Astrocyte of the spinal cord (primary cell): ENCODE results near the gene RAPGEF2.

Experiments
- DNase-seq: peaks from one replicate; pipeline ENCODE4 v3.0.0; 2011; ENCODE audit warnings: low read depth, low spot score
- H3K4me3 ChIP-seq: 2 replicates; pipeline ENCODE4 v1.5.1; 2011; ENCODE audit warnings: low read depth, mild to moderate bottlenecking, low read length, moderate library complexity
- in situ Hi-C: cut with HindIII; loops from 2 replicates; pipeline ENCODE4 v1.10.0; 2017; ENCODE audit warnings: low sequenced_read_pairs
- TF ChIP-seq, protein P1 (sequence below): IDR thresholded peaks from 2 replicates; pipeline ENCODE4 v1.5.1; 2012; ENCODE audit warnings: low read depth, mild to moderate bottlenecking, low read length, inconsistent platforms

The RAPGEF2 gene

DNA sequence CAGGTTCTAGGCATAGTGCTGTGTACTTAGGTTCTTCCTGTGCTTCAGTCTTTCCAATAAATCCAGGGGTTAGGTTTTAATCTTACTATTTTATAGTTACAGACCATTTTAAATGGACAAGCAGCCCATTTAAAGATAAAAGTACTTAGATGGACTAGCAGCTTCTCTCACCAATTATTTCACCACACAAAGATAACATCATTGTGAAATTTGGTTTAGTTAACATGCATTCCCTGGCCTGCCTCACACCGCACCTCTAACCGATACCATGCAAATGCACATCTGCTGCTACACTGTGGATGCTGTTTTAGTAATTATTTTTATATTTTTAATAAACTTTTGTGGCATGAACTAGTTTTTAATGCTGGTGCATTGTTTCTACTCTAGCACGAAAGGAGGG lies 252.6 kb downstream of the RAPGEF2 start:
- H3K4me3 ChIP-seq, result no peak overlapping the region
- no peak for DNase-seq
- TF ChIP-seq, protein P1, sequence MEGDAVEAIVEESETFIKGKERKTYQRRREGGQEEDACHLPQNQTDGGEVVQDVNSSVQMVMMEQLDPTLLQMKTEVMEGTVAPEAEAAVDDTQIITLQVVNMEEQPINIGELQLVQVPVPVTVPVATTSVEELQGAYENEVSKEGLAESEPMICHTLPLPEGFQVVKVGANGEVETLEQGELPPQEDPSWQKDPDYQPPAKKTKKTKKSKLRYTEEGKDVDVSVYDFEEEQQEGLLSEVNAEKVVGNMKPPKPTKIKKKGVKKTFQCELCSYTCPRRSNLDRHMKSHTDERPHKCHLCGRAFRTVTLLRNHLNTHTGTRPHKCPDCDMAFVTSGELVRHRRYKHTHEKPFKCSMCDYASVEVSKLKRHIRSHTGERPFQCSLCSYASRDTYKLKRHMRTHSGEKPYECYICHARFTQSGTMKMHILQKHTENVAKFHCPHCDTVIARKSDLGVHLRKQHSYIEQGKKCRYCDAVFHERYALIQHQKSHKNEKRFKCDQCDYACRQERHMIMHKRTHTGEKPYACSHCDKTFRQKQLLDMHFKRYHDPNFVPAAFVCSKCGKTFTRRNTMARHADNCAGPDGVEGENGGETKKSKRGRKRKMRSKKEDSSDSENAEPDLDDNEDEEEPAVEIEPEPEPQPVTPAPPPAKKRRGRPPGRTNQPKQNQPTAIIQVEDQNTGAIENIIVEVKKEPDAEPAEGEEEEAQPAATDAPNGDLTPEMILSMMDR, result no peak
- in situ Hi-C loops, result no loop called here

DNA sequence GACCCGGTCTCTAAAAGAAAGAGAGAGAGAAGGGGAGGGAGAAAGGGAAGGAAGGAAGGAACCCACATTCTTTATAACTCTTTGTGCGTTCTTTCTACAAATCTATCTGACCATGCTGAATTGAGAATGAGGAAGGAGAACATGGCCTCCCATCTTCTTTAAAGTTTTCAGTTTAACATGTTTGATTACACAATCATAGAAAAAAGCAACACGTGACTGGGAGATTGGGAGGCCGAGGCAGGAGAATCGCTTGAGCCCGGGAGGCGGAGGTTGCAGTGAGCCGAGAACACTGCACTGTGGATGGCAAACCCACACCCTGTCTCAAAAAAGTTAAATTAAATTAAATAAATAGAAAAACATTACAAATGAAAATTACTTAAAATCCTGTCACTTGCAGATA lies 254.5 kb downstream of the RAPGEF2 start:
- no peak for DNase-seq
- H3K4me3 ChIP-seq, result no peak overlapping the region
- TF ChIP-seq, protein P1, result no peak
- in situ Hi-C loops, result no loop called here

DNA sequence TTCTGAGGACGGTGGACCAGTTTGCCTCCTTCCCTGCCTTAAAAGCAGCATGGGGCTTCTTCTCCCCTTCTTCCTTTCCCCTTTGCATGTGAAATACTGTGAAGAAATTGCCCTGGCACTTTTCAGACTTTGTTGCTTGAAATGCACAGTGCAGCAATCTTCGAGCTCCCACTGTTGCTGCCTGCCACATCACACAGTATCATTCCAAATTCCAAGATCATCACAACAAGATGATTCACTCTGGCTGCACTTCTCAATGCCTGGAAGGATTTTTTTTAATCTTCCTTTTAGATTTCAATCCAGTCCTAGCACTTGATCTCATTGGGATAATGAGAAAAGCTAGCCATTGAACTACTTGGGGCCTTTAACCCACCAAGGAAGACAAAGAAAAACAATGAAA lies 255.3 kb downstream of the RAPGEF2 start:
- DNase-seq, result peak; percentile 77
- TF ChIP-seq, protein P1, result no peak
- no peak overlapping the region for H3K4me3 ChIP-seq
- in situ Hi-C loops, result no loop called here

DNA sequence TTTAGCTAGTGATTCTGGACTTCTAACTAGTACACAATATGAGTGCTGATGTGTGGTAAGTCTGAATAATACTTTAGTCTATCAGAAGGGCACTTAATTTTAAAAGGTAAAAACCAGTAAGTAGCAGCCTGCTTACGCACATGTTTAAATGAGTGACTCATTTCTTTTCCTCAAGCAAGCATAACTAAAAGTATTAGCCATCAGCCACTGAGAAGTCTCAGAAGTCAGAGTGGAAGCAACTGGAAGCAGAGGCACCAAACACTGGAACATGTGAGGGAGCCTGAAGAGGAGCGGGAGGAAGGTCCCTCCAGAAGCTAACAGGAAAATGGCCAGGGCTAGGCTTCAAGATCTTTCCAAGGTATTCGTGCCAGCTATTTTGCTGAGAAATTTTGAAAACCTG lies 257.7 kb downstream of the RAPGEF2 start:
- TF ChIP-seq, protein P1, result no peak
- in situ Hi-C loops, result no loop called here
- no peak overlapping the region for H3K4me3 ChIP-seq
- DNase-seq, result peak; percentile 88

DNA sequence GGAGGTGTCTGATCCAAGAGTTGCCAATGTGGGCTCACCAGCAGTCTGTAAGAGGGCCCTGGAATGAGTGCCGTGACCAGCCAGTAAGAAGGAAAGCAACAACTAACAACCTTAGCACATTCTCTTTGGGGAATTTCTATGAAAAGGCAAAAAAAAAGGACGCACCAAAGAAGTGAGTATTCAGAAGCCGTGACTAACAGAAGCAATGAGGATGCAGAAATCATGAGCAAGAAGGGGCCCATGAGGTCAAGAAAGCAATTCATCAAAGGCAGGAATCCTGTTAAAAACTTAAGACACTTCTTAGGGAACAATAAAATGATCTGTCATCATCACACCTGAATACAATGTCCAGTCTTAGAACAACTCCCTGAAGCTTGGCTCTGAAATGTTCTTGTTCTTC lies 260.5 kb downstream of the RAPGEF2 start:
- in situ Hi-C loops, result no loop called here
- TF ChIP-seq, protein P1, result no peak
- no peak overlapping the region for H3K4me3 ChIP-seq
- DNase-seq, result peak; percentile 62

DNA sequence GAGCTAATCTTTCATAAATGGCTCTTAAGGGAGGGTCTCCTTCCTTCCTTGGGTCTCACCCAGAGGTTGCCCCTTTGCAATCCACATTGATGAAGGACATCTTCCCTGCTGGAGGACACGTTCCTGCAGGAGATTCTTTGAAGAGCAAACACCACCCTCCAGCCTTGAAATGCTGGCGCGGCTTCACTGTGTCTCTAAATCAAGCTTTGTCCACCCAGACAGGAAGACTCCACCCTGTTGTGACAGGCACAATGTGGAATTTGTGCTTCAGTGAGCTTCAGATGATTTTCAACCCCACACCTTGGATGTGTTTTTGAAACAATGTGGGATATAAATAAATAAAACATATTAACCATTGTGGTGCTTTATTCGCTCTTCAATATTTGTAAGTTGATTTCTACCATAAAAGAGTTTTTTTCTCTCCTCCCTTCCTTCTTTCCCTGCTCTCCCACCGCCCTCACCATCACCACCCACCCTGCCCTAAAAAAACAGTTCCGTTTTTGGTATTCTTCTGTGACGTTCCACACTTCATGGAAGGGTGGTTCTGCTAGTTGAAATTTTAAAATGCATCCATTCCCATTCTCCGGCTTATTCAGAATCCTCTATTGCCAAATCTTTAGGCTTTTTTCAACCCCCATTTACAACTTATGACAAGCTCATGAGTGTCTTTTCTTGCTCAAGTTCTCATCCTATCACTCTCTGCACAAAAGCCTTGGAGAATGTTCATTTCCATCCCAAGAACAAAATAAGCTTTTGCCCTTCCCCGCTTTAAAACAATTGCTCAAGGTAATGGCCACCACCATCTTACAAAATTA lies 264.3 kb downstream of the RAPGEF2 start:
- in situ Hi-C loops, result no loop called here

More for the DNA sequence above, 264.3 kb downstream of the RAPGEF2 start:
- H3K4me3 ChIP-seq, result no peak overlapping the region
- TF ChIP-seq, protein P1, result no peak
- no peak for DNase-seq
